Right renal pelvis (tissue), 4 donors: ENCODE measurements around the gene ELN. TPM values are rescaled to one million over a fixed set of nuclear protein-coding genes. Genes with fewer than 3 reads are reported as not detected.

Experiments
- DNase-seq, 4 donors: peaks; one replicate each; pipeline ENCODE4 v3.0.0-alpha.2; 2013; ENCODE audit warnings: low read depth in 4 of 4, low spot score in 3 of 4, missing footprints in 1 of 4
- polyA plus RNA-seq, 4 donors: library from polyadenylated mRNA; unstranded; fragments of 120-200 nt; gene quantifications; one replicate each; pipeline ENCODE4 v1.2.1, GENCODE V29; 2013; ENCODE audit not compliant: insufficient read length in 4 of 4

Gene ELN
- polyA plus RNA-seq, 4 donors = 73.5 to 152 (median 95.9) TPM

DNA sequence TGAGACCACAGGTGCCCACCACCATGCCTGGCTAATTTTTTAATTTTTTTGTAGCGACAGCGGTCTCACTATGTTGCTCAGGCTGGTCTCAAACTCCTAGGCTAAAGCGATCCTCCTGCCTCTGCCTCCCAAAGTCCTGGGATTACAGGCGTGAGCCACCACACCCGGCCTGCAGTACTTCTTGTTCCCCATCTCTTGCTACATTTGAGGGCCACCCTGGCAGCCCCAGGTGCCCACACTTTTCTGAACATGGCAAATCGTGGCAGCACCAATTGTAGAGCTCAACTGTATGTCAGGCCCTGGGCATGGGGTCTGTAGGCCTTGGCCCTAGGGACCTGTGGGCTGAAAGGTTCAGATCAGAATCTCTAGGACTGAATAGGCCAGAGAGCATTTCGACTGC, 30.5 kb downstream of the ELN start:
- no peak for DNase-seq

DNA sequence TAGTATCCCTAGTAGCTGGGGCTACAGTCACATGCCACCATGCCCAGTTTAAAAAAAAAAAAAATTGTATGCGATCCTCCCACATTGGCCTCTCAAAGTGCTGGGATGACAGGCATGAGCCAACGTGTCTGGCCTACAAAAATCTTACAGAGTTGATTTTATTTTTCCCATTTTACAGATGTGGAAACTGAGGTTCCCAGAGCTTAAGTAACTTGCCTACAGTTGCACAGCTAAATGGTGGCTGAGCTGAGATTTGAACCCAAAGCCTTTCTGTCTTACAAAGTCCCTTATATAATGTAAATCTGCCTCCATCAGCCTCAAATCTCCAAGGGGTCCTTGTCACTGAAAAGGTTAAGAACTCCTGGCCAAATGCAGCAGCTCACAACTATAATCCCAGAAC, 31.1 kb downstream of the ELN start:
- no peak for DNase-seq

DNA sequence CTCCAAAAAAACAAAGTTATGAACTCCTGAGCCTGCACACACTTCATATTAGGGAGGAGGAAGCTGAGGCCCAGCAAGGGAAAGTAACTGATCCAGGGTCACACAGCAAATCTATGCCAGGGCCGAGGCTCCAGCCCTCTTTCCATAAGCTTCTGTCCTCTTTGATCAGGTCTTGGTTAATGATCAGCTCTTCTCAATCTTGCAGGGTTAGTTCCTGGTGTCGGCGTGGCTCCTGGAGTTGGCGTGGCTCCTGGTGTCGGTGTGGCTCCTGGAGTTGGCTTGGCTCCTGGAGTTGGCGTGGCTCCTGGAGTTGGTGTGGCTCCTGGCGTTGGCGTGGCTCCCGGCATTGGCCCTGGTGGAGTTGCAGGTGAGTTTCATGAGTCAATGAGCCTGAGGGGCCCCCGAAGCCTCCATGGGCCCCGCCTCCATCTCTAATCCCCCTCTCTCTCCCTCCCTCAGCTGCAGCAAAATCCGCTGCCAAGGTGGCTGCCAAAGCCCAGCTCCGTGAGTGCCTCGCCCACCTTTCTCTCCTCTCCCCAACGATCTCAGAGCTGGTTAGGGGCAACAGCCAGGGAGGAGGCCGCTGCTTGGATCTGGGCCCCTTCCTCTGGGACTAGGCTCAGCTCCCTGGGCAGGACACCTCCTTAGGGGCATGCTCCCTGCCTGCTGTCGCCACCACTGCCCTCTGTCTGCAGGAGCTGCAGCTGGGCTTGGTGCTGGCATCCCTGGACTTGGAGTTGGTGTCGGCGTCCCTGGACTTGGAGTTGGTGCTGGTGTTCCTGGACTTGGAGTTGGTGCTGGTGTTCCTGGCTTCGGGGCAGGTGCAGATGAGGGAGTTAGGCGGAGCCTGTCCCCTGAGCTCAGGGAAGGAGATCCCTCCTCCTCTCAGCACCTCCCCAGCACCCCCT, 32.0 kb downstream of the ELN start:
- no peak for DNase-seq

DNA sequence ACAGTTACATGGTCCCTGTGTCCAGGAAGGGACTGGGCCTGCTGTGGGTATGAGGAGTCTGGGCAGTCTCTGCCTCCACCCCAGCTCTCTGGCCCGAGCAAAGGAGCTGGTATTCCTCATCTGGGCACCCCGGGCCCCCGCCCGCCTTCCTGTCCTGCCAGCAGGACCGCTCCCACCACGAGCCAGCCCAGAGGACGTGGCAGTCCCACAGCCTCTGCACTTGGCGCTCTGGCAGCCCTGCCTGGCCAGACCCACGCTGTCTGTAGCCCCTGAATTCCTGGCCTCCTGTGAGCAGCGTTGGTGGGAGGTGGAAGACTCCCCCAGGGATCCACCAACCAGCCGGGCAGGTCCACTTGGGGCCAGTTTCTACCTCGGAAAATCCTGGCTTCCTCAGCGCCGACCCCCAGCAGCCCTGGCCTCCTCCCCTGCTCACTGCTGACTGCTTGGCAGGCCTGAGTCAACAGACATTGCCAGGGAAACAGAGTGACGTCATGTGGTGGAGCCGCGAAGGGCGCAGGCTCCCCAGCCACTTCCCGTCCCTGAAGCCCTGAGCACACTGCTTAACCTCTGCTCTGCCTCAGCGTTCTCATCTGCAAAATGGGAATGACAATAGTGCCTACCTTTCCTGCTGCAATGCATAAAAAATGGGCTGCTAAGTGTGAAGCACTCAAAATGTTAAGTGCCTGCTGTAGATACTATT, 34.0 kb downstream of the ELN start:
- no peak for DNase-seq

DNA sequence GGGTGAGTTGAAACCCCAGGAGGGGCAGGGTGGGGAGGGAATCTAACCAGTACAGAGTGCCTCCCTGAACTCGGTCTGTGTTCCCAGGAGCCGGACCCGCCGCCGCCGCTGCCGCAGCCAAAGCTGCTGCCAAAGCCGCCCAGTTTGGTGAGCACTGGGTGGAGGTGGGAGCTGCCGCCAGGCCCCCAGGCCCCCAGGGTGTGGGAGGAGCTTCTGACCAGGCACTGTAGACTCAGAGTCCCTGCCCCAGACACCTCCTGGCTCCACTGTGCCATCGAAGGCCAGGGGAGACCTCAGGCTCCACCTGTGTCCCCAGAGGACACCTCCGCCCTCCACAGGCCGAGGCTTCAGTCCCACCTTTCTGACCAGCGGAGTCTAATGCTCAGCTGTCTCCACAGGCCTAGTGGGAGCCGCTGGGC, 35.3 kb downstream of the ELN start:
- DNase-seq = no peak

DNA sequence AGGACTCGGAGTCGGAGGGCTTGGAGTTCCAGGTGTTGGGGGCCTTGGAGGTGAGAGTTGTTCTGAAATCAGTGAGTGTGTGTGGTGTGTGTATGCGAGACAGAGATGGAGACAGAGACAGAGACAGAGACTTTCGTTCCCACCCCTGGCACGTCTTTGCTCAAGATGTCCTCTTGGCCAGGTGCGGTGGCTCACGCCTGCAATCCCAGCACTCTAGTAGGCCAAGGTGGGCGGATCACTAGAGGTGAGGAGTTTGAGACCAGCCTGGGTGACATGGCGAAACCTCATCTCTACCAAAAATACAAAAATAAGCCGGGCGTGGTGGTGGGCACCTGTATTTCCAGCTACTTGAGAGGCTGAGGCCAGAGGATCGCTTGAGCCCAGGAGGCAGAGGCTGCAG, 35.7 kb downstream of the ELN start:
- no peak for DNase-seq

DNA sequence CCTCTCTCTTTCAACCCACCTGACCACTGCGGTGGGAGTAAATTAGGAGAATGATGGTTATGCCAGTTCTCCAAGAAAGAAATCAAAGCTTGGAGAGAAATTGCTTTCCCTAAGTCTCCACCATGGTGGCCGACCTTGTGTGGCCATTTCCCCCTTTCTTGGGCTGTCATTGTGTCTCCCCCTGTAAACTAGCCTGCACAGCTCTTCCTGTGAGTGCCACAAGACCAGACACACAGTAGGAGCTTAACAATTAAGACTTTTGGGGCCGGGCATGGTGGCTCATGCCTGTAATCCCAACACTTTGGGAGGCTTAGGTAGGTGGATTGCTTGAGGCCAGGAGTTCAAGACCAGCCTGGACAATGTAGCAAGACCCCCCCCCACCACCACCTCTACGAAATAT, 36.7 kb downstream of the ELN start:
- DNase-seq = no peak

DNA sequence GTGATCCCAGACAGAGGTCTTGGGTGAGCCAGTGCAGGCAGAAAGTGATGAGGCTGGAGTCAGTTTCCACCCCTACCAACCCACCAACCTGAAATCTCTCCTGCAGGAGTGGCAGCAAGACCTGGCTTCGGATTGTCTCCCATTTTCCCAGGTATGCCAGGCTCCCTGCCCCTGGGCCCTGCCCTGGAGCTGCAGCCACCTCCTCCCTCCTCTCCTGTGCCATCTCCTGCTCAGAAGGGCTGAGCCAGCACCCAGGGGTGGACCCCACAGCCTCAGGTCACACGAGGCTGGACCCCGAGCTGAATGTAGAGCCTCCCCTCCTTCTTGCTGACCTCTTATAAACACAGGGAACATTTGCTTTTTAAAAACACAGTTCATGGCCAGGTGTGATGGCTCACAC, 38.7 kb downstream of the ELN start:
- DNase-seq = no peak

DNA sequence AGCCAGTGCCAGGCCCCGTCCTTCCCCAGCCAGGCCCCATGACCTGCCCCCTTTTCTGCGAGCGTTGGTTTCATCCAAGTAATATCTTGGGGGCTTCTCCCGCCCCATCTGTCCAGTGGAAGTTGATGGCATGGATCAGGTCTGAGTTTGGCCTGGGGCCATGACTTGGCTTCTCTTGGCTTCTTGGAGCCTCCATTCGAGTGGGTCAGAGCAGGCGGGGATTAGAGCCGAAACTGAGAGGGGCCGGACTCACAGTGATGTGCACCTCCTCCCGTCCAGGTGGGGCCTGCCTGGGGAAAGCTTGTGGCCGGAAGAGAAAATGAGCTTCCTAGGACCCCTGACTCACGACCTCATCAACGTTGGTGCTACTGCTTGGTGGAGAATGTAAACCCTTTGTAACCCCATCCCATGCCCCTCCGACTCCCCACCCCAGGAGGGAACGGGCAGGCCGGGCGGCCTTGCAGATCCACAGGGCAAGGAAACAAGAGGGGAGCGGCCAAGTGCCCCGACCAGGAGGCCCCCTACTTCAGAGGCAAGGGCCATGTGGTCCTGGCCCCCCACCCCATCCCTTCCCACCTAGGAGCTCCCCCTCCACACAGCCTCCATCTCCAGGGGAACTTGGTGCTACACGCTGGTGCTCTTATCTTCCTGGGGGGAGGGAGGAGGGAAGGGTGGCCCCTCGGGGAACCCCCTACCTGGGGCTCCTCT, 40.6 kb downstream of the ELN start:
- no peak for DNase-seq

DNA sequence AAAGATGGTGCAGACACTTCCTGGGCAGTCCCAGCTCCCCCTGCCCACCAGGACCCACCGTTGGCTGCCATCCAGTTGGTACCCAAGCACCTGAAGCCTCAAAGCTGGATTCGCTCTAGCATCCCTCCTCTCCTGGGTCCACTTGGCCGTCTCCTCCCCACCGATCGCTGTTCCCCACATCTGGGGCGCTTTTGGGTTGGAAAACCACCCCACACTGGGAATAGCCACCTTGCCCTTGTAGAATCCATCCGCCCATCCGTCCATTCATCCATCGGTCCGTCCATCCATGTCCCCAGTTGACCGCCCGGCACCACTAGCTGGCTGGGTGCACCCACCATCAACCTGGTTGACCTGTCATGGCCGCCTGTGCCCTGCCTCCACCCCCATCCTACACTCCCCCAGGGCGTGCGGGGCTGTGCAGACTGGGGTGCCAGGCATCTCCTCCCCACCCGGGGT, 41.1 kb downstream of the ELN start:
- no peak for DNase-seq

DNA sequence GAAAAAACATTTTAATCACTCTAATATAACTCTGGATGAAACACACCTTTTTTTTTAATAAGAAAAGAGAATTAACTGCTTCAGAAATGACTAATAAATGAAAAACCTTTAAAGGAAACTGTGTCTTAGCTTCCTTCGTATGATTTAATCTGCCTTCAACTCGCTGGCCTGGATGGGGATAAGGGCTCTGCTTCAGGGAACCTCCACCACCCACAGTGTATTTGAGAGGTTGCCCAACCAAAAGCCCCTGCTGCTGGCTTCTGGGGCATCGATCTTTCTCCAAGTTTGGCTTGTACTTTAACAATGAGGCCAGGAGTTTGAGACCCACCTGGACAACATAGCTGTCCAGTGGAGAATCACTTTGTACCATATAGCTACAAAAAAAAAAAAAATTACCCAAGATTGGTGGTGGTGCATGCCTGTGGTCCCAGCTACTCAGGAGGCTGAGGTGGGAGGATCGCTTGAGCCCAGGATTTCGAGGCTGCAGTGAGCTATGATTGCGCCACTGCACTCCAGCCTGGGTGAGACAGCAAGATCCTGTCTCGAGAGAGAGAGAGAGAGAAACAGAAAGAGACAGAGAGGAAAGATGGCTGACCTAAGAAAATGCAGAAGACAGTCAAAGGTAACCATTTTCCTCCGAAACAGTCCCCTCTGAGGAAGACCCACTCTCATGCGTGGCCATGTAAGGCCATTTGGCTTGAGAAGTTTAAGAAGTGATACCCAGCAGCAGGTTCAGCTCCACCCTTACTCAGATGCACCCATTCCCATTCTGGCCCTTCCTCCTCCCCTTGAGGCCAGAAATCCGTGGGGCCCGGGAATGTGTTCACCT, 42.0 kb downstream of the ELN start:
- DNase-seq = no peak

DNA sequence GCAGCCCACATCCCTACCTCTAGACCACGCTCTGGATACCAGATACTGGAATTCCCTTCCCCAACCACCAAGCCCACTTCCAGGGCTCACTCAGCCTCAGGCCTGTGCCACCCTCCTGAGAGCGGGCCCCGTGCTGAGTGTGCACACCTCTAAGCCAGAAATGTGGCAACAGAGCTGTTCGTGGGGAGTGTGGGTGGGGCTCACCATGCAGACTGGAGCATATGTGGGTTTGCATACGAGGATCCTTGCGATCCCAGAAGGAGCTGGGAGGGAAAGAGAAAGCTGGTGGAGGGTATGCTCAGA, 42.6 kb downstream of the ELN start:
- DNase-seq = no peak

DNA sequence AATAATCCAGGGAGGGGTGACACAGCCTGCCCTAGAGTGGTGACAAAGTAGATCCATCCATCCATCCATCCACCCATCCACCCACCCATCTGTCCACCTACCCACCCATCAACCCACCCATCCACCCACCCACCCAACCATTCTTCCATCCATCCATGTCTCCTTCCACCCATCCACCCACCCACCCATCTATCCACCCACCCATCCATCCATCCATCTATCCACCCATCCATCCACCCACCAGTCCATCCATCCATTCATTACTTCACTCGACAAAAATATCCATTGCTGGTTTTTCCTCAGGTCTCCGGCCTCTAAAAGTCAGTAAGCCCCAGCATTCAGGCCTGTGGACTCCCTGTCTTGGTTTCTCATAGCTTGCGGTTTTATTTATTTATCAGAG, 43.1 kb downstream of the ELN start:
- DNase-seq = no peak

DNA sequence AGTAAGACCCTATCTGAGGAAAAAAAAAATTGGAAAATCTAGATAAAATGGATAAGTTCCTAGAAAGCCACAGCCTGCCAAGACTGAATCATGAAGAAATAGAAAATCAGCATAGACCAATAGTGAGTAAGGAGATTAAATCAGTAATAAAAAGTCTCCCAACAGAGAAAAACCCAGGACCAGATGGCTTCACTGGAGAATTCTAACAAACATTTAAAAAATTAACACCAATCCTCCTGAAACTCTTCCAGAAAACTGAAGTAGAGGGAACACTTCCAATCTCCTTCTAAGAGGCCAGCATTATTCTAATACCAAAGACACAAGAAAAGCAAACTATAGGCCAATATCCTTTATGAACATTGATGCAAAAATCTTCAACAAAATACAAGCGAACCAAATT, 46.8 kb downstream of the ELN start:
- DNase-seq = no peak

DNA sequence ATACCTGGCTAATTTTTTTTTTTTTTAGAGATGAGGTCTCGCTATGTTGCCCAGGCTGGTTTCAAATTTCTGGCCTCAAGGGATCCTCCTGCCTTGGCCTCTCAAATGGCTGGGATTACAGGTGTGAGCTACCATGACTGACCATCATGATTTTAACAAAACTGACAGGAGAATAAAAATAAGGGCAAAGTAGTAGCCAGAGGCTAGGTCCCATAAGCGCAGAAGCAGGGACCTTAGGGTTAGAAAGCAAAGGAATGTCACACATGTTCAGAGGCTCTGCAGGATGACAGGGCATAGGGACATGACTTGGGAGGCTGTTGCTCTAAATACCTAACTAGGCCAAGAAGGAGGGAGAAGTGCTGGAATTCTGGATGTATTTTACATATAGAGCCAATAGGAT, 50.5 kb downstream of the ELN start:
- DNase-seq = no peak

DNA sequence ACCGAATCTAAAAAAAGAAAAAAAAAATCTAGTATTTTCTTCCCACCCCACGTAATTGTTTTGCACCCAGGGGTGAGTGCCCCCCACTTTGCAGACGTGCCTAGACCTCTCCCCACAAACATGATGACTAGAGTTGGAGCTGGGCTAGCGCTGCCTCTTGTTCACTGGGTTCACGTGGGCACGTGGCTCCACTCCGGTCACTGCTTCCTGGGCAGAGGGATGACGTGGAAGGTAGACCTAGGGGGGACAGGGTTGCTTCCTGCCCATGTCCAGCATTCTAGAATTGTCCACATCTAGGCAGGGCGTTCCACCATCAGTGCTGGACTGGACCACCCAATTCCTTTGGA, 54.8 kb downstream of the ELN start:
- no peak for DNase-seq

DNA sequence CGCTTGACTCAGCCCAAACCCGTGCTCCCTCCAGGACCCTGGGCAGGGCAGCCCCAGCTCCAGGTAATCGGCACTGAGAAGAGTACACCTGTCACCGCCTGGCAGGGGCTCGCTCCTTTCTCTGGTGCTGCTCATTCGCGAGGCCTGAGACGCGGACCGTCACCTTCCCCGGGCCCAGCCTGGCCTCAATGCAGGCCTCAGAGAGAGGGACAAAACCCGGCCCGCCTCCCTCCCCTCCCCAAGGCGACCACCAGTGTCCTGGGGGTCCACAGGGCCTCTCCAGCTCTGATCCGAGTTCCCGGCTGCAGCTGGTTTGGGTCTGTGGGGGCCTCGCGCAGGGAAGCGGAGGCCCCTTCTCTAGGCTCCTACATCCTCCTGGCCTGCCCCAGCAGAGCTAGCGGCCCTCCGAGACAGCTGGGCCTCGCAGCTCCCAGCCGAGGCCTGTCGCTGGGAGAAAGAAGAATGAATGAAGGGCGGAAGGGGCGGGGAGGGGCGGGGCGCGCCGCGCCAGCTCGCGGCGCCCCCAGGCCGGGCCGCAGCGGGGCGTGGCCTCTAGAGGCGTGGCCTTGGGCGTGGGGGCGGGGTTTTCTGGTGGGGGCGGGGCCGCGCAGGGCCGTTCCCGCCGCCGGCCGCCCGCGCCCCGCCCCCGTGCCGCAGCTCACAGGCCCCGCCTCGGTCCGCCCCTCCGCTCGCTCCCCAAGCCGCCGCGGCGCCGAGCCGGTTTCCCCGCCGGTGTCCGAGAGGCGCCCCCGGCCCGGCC, 55.3 kb downstream of the ELN start, which contains the start of gene LIMK1:
LIMK1 (plus strand) TSS at position 688 of the 760 bp plus-strand sequence. CDS start 187 bp downstream, outside the sequence.
- DNase-seq = peak in 2 of 4 donors; percentile 77 to 78

DNA sequence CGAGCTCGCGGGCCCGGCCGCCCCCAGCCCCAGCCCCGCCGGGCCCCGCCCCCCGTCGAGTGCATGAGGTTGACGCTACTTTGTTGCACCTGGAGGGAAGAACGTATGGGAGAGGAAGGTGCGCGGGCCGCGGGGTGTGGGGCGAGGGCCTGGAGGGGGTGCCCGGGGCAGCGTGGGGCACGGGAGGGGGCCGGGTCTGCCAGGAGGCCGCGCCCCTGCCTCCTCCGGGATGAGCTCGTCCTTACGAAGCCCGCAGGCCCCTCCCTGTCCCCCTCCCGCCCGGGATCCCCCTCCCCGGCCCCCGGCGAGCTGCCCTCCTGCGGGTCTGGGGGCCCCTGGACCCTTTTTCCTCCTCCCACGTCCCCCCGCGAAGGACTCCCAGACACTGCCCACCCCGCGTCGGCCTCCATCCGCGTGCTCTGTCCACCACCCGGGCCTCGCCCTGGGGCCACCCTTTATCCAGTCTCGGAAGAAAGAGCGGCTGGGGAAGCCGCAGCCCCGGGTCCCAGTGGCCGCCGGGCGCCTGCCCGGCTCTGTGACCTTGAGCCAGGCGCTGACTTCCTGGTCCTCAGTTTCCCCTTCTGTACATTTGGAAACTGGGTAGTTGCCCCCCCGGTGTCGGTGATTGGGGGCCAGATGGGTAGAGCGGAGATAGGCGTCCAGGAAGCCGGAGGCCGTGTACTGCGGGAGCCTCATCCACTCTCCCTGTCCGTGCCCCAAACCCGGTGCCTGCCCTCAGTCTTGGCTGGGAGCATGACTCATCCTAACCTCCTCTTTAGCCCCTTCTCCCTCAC, 56.2 kb downstream of the ELN start:
- DNase-seq = no peak
